Measurements from ENCODE around the gene SPATS2.
"Not testable (repeated sequence)": the region's sequence is repeated elsewhere in the genome, so short reads cannot be mapped to it uniquely, and the experiment has no call there.

The SPATS2 gene

DNA sequence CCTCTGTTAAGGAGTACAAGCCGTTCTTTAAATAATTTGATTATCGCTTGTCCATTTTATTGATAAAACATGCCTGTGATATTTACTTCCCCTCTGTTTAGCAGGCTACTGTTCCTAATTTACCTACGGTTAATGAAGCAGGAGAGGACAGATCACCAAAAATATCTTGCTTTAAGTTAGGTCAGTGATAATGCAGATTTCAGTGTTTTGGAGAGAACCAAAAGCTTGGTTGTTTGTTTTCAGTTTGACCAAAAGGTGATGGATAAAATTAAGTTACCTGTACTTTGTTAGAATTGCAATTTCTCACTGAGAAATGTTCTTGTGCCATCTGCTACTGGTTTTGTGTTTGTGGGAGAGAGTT lies 958 bp downstream of the SPATS2 start:
- peak overlapping the region; percentile 87 for H3K4me3 ChIP-seq (ENCODE audit: low read depth, low read length)
- ChIA-PET CTCF (interaction anchor here (1.2 to 26.7 kb wide), 9 partner anchors 11 to 212 kb away, joined by 3 to 1125 read pairs (median 8); no protein-coding TSS in a partner anchor), POLR2A (interaction anchor here (0.6 to 2.2 kb wide), 2 partner anchors 29 to 138 kb away, joined by 4 to 15 read pairs; no protein-coding TSS in a partner anchor)
- TF ChIP-seq, protein P1, sequence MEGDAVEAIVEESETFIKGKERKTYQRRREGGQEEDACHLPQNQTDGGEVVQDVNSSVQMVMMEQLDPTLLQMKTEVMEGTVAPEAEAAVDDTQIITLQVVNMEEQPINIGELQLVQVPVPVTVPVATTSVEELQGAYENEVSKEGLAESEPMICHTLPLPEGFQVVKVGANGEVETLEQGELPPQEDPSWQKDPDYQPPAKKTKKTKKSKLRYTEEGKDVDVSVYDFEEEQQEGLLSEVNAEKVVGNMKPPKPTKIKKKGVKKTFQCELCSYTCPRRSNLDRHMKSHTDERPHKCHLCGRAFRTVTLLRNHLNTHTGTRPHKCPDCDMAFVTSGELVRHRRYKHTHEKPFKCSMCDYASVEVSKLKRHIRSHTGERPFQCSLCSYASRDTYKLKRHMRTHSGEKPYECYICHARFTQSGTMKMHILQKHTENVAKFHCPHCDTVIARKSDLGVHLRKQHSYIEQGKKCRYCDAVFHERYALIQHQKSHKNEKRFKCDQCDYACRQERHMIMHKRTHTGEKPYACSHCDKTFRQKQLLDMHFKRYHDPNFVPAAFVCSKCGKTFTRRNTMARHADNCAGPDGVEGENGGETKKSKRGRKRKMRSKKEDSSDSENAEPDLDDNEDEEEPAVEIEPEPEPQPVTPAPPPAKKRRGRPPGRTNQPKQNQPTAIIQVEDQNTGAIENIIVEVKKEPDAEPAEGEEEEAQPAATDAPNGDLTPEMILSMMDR (IDR thresholded peaks at IDR 0.05; ENCODE audit: insufficient read depth, low read length, missing control alignments), result no peak
- DNase-seq (ENCODE audit: low read depth, low spot score), result no peak

DNA sequence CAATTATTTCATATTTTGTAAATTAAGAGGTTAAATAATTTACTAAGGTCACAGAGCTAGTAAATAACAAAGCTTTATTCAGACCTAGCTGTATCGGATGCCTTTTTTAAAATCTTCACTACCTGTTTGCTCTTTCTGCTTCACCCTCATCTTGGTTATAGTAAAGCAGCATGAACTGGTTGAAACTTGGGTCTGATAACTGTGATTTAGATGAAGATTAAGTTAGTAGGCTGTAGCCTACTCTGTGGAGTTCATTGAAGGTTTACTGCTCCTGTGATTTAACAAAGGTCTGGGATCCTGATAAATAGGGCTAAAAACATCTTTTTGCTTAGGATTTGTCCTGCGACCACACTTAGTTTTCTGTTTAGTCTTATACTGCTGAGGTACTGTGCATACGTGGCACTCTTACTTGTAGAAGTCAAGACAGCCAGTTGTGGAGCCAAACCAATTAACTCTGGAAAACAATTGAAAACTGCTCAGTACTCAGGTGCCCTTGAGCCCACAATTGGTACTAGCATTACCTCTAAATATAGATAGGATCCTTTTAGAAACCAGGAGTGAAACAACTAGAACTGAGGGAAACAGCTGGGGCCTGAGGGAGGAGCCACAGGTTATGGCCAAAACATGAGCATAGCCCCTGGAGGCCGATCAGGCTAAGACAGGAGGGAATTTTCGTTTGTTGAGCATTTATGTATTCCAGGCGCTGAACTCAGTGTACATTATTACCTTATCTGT lies 2.3 kb downstream of the SPATS2 start:
- CTCF ChIA-PET, result interaction anchor here (1.0 to 26.7 kb wide), 9 partner anchors 12 to 212 kb away, joined by 3 to 1125 read pairs (median 4); no protein-coding TSS in a partner anchor
- TF ChIP-seq, protein P1 (IDR thresholded peaks at IDR 0.05; ENCODE audit: insufficient read depth, low read length, missing control alignments), result peak; percentile 54
- peak overlapping the region; percentile 34 for H3K4me3 ChIP-seq (ENCODE audit: low read depth, low read length)
- POLR2A ChIA-PET, result no interaction called here
- DNase-seq (ENCODE audit: low read depth, low spot score), result no peak

DNA sequence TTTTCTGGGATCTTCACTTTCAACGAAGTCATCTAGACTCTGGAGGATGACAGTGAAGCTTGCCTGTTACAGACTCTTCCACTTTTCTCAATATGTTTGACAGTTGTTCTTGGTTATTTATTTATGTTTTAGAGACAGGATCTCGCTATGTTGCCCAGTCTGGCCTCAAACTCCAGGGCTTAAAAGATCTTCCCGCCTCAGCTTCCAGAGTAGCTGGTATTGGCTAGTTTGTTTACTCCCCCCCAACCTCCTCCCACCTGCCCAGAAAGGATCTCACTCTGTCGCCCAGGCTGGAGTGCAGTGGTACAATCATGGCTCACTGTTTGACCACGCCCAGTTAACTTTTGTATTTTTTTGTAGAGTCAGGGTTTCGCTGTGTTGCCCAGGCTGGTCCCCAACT lies 3.3 kb downstream of the SPATS2 start:
- POLR2A ChIA-PET, result no interaction called here
- no peak for DNase-seq (ENCODE audit: low read depth, low spot score)
- H3K4me3 ChIP-seq (ENCODE audit: low read depth, low read length), result no peak overlapping the region
- CTCF ChIA-PET, result interaction anchor here (1.0 to 26.7 kb wide), 6 partner anchors 13 to 159 kb away, joined by 3 to 1125 read pairs (median 4); no protein-coding TSS in a partner anchor
- TF ChIP-seq, protein P1 (IDR thresholded peaks at IDR 0.05; ENCODE audit: insufficient read depth, low read length, missing control alignments), result no peak

DNA sequence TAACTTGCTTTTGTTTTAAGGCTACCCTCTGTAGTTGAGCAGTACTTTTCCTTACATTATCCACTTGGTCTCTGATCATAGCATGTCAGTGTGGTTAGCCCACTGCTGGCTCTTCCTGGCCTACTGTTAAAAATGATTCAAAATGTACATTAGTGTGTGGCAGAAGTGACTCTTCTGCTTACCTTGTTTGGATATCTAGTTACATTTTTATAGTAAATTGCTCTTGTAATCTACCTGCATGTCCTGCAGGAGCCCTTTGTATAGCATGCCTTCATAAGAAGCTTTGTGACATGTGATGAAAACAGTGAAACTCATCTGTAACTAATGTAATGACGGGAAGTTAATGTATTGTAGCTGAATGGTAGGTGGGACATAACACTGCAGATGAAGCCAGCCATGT lies 8.1 kb downstream of the SPATS2 start:
- H3K4me3 ChIP-seq (ENCODE audit: low read depth, low read length), result no peak overlapping the region
- DNase-seq (ENCODE audit: low read depth, low spot score), result no peak
- TF ChIP-seq, protein P1 (IDR thresholded peaks at IDR 0.05; ENCODE audit: insufficient read depth, low read length, missing control alignments), result no peak
- CTCF ChIA-PET, result interaction anchor here (1.0 to 3.7 kb wide), 4 partner anchors 8 to 139 kb away, joined by 3 to 24 read pairs (median 6); partner anchors contain the start of gene SPATS2
- POLR2A ChIA-PET, result no interaction called here

DNA sequence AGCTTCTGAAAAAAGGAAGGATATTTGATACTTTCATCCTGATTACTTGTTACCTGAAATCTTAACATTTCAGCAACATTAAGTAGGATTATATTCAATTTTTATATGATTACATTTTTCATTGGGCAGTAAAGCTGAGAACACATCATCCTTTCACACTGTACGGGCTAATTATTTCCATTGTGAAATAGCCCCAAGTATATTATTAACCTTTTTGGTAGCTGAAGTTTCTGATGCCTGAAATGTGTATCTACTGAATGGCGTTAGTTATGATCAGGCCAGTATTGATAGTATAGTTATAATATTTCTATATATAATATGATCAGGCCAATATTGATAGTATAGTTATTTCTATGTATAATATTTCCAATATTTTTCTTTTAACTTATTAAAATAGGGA lies 10.1 kb downstream of the SPATS2 start:
- POLR2A ChIA-PET, result no interaction called here
- no peak overlapping the region for H3K4me3 ChIP-seq (ENCODE audit: low read depth, low read length)
- DNase-seq (ENCODE audit: low read depth, low spot score), result no peak
- CTCF ChIA-PET, result interaction anchor here (0.6 to 3.7 kb wide), 8 partner anchors 9 to 36 kb away, joined by 3 to 24 read pairs (median 5); partner anchors contain the start of genes DNAJC22 and SPATS2
- TF ChIP-seq, protein P1 (IDR thresholded peaks at IDR 0.05; ENCODE audit: insufficient read depth, low read length, missing control alignments), result no peak

DNA sequence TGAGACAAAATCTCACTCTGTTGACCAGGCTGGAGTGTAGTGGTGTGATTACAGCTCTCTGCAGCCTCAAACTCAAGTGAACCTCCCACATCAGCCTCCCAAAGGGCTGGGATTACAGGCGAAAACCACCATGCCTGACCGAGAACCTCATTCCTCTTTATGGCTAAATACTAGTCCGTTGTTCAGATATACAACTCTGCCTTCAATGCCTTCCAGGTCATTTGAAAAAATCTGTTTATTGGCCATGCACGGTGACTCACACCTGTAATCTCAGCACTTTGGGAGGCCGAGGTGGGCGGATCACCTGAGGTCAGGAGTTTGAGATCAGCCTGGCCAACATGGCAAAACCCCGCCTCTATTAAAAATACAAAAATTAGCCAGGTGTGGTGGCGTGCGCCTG lies 12.9 kb downstream of the SPATS2 start:
- DNase-seq (ENCODE audit: low read depth, low spot score); POLR2A ChIA-PET; H3K4me3 ChIP-seq (ENCODE audit: low read depth, low read length): not testable (repeated sequence)
- CTCF ChIA-PET, result interaction anchor here (1.2 to 1.4 kb wide), 2 partner anchors 22 to 134 kb away, joined by 3 to 4 read pairs; no protein-coding TSS in a partner anchor

Data from AG04449 (cell line).